MM.1S (cell line): Measurements from ENCODE around the gene SPAG7.

Experiments
- DNase-seq: peaks from one replicate; pipeline ENCODE4 v3.0.0-alpha.2; 2015
- H2AFZ ChIP-seq: fragments of 300-600 bp; sonication (generic); 2 replicates; pipeline ENCODE4 v1.6.0; 2016; ENCODE audit warnings: antibody characterized with exemption, low read length
- H3F3A ChIP-seq: fragments of 300-600 bp; sonication (generic); 2 replicates; pipeline ENCODE4 v1.6.1; 2016; ENCODE audit warnings: mild to moderate bottlenecking, antibody characterized with exemption, low read length, moderate library complexity, mixed read lengths; ENCODE audit not compliant: insufficient read depth
- H3K27ac ChIP-seq: fragments of 300-600 bp; sonication (generic); 2 replicates; pipeline ENCODE4 v1.5.1; 2016; ENCODE audit warnings: mild to moderate bottlenecking, low read length
- H3K27me3 ChIP-seq: fragments of 300-600 bp; sonication (generic); replicated peaks from 2 replicates; pipeline ENCODE4 v1.6.0; 2016; ENCODE audit warnings: low read length; ENCODE audit not compliant: insufficient read depth
- H3K36me3 ChIP-seq: fragments of 300-600 bp; sonication (generic); replicated peaks from 2 replicates; pipeline ENCODE4 v1.6.1; 2016; ENCODE audit warnings: mild to moderate bottlenecking, low read length, mixed read lengths; ENCODE audit not compliant: insufficient read depth
- H3K4me1 ChIP-seq: fragments of 300-600 bp; sonication (generic); 2 replicates; pipeline ENCODE4 v1.6.1; 2016; ENCODE audit warnings: low read length, mixed read lengths
- H3K4me2 ChIP-seq: fragments of 300-600 bp; sonication (generic); 2 replicates; pipeline ENCODE4 v1.6.0; 2016; ENCODE audit warnings: low read depth, low read length
- H3K4me3 ChIP-seq: fragments of 300-600 bp; sonication (generic); 2 replicates; pipeline ENCODE4 v1.5.1; 2016; ENCODE audit warnings: low read length, mixed read lengths
- H3K79me2 ChIP-seq: fragments of 300-600 bp; sonication (generic); 2 replicates; pipeline ENCODE4 v1.6.1; 2016; ENCODE audit warnings: mixed run types, low read length, mixed read lengths
- H3K9ac ChIP-seq: fragments of 300-600 bp; sonication (generic); 2 replicates; pipeline ENCODE4 v1.6.1; 2016; ENCODE audit warnings: low read length, mixed read lengths
- H3K9me2 ChIP-seq: fragments of 300-600 bp; sonication (generic); replicated peaks from 2 replicates; pipeline ENCODE4 v1.6.1; 2016; ENCODE audit warnings: mild to moderate bottlenecking, low read length, mixed read lengths; ENCODE audit not compliant: insufficient read depth
- H3K9me3 ChIP-seq: fragments of 300-600 bp; sonication (generic); replicated peaks from 2 replicates; pipeline ENCODE4 v1.6.1; 2016; ENCODE audit warnings: mild to moderate bottlenecking, low read length, mixed read lengths; ENCODE audit not compliant: insufficient read depth
- H4K20me1 ChIP-seq: fragments of 300-600 bp; sonication (generic); 2 replicates; pipeline ENCODE4 v1.6.1; 2016; ENCODE audit warnings: mild to moderate bottlenecking, low read length, moderate library complexity, mixed read lengths; ENCODE audit not compliant: insufficient read depth
- CTCF ChIP-seq: fragments of 300-600 bp; sonication (generic); IDR thresholded peaks from 2 replicates; pipeline ENCODE4 v1.5.1; 2016; ENCODE audit warnings: antibody characterized with exemption, low read length, mixed read lengths
- EZH2 ChIP-seq: fragments of 300-600 bp; sonication (generic); optimal IDR thresholded peaks from 2 replicates; pipeline ENCODE3; 2017; ENCODE audit warnings: low read depth, mild to moderate bottlenecking, antibody characterized with exemption, low read length, mixed read lengths
- EZH2phosphoT487 ChIP-seq: fragments of 300-600 bp; sonication (generic); IDR thresholded peaks from 2 replicates; pipeline ENCODE4 v1.6.1; 2018; ENCODE audit warnings: antibody characterized with exemption, low read length

The SPAG7 gene

GRCh38 chr17:4938688-4939545 is 28.7 kb downstream of the SPAG7 start:
- no peaks in the 10 kb centered on the region for H3K27me3 ChIP-seq
- H3K9me3 ChIP-seq, result no peaks in the 10 kb centered on the region
- H3K36me3 ChIP-seq, result no peaks in the 10 kb centered on the region
- peak; percentile 49 for DNase-seq
- peak overlapping the region; percentile 95 for H3K9ac ChIP-seq
- peak overlapping the region; percentile 91; the same call in 1 of the 2 replicates for H3K27ac ChIP-seq
- H3K4me1 ChIP-seq, result peaks cover 27% of the 10 kb centered on the region
- peaks cover 42% of the 10 kb centered on the region for H3F3A ChIP-seq
- H3K79me2 ChIP-seq, result peaks cover 62% of the 10 kb centered on the region
- peak overlapping the region; percentile 77 for H2AFZ ChIP-seq
- H3K4me3 ChIP-seq, result peak overlapping the region; percentile 78
- H3K9me2 ChIP-seq, result no peaks in the 10 kb centered on the region
- H4K20me1 ChIP-seq, result no peaks in the 10 kb centered on the region
- H3K4me2 ChIP-seq, result peak overlapping the region; percentile 96
- no peak for TF ChIP-seq EZH2phosphoT487
- no peak for TF ChIP-seq CTCF
- no peak for TF ChIP-seq EZH2

- no peak overlapping the region for H3K9ac ChIP-seq
Measured at GRCh38 chr17:4938069-4938491, 29.5 kb downstream of the SPAG7 start.

GRCh38 chr17:4937553-4937952 is 30.1 kb downstream of the SPAG7 start:
- no peak for DNase-seq
- H3K4me1 ChIP-seq, result peaks cover 24% of the 10 kb centered on the region
- no peak overlapping the region for H3K4me3 ChIP-seq
- H3K27me3 ChIP-seq, result no peaks in the 10 kb centered on the region
- H2AFZ ChIP-seq, result no peak overlapping the region
- no peak overlapping the region for H3K4me2 ChIP-seq
- no peaks in the 10 kb centered on the region for H3K9me2 ChIP-seq
- no peaks in the 10 kb centered on the region for H3K36me3 ChIP-seq
- no peaks in the 10 kb centered on the region for H4K20me1 ChIP-seq
- H3K9ac ChIP-seq, result no peak overlapping the region
- H3K27ac ChIP-seq, result no peak overlapping the region
- H3K79me2 ChIP-seq, result peaks cover 48% of the 10 kb centered on the region
- peaks cover 29% of the 10 kb centered on the region for H3F3A ChIP-seq
- H3K9me3 ChIP-seq, result no peaks in the 10 kb centered on the region
- TF ChIP-seq CTCF (no peak), EZH2 (no peak), EZH2phosphoT487 (no peak)

More at GRCh38 chr17:4938069-4938491, 29.5 kb downstream of the SPAG7 start:
- TF ChIP-seq EZH2phosphoT487, result no peak
- TF ChIP-seq CTCF, result no peak
- no peak for TF ChIP-seq EZH2
- Histone ChIP-seq H3K4me2 (no peak overlapping the region), H4K20me1 (no peaks in the 10 kb centered on the region), H3K4me1 (peaks cover 26% of the 10 kb centered on the region), H3K9me2 (no peaks in the 10 kb centered on the region), H3K9me3 (no peaks in the 10 kb centered on the region), H3K27me3 (no peaks in the 10 kb centered on the region), H3K79me2 (peaks cover 53% of the 10 kb centered on the region), H3K27ac (no peak overlapping the region), H3F3A (peaks cover 34% of the 10 kb centered on the region), H3K4me3 (no peak overlapping the region), H3K36me3 (no peaks in the 10 kb centered on the region), H2AFZ (no peak overlapping the region)
- DNase-seq, result no peak
